Germinal center (tissue), 1 donor: Measurements from ENCODE around the gene SURF2.

Experiments
- DNase-seq: peaks from one replicate; pipeline ENCODE4 v3.0.0; 2012; ENCODE audit warnings: mixed read lengths, low spot score

SURF2 gene

DNA sequence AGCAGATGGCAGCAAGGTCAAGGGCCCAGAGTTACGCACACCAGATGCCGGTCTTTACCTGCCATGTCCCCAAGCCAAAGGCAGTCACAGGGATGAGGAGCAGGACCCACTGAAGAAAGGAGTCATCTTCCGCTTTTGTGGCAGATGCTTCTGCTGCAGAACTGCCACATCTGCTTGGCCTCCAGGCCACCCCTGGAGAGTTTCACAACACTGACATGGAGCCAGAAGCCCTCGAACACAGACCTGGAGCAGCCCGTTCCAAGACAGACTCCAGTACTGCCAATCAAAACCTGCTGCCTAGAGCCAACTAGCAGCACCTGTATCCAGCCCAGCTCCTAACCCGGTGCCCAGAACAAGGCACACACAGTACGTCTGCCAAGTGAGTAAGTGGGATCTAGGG is 1.6 kb upstream of the SURF2 start:
- DNase-seq = no peak

DNA sequence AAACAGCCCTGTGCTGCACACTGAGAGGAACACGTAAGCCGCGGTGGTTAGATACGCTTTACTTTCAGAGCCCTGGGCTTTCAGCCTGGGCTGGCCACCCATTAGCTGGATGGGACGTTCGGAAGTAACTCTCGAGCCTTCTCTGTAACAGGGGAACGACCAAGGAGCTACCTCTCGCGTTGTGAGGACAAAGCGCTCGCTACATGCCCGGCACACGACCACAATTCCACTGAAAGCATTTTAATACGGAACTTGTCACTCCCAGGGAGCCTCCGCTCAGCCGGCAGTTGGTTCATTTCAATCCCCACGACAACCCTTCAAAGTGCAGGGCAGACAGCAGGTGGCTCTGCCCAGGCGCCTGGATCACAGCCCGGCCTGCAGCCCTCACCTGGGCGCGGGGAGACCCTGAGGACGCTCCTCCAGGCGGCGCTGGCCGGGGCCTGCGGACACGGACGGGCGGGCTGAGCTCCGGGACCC is 431 bp upstream of the SURF2 start:
- DNase-seq = peak; percentile 32

DNA sequence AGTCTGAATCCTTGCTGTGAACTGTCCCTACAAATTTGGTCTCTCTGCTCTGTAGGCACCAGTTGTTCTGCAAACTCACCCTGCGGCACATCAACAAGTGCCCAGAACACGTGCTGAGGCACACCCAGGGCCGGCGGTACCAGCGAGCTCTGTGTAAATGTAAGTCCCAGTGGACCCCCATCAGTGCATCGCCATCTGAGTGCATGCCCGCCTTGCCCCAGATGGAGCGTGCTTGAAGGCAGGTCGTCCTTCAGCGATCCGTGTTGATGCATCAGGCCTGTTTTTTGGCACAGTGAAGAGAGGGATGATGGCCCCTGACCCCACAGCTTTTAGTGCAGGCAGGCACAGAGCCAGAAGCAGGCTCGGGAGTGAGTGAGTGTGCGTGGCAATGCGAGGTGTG is 1.3 kb downstream of the SURF2 start:
- no peak for DNase-seq

- DNase-seq = no peak
Measured at GRCh38 chr9:133359399-133360175, 3.2 kb downstream of the SURF2 start.

DNA sequence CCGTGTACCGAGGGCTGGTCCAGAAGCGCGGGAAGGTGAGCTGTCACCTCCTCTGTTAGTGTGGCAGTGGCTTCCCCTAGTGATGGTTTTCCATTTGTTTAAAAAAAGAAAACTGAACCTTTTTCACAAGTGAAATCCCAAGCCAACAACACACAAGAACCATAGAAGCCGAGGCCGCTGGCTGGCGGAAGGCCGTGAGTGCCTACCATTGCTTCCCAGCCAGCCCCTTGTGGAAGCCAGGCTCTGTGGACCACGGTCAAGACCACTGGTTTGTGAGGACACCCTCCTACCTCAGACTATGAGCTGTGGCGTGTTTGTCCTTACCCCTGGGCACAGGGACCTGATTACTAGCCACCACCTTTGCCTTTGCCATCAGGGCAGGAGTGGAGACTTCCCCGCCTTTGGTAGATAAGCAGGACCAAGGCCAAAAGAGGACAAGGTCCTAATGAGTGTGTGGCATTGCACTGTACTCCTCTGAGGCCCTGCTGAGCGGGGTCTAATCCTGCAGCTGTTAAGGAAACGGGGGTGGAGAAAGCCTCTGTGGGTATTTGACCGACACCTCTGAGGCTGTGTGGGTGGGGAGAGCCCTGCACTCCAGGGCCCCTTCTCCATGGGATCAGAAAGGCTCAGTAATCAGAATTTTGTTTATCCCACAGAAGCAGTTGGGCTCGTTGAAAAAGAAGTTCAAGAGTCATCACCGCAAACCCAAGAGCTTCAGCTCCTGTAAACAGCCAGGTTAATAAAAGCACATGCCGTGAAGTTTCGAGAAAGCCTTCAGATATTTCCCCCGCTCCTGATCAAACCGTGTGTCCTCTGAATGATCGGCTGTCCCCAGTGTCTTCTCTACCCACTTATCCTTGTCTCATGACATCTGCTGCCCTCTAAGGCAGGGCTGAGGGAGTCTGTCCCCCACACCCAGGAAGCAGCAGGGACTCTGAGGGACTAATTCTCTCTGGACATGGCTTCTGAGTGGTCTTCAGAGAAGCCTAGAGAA is 4.3 kb downstream of the SURF2 start:
- no peak for DNase-seq

GRCh38 chr9:133361507-133362092 is 5.2 kb downstream of the SURF2 start:
- DNase-seq = no peak

DNA sequence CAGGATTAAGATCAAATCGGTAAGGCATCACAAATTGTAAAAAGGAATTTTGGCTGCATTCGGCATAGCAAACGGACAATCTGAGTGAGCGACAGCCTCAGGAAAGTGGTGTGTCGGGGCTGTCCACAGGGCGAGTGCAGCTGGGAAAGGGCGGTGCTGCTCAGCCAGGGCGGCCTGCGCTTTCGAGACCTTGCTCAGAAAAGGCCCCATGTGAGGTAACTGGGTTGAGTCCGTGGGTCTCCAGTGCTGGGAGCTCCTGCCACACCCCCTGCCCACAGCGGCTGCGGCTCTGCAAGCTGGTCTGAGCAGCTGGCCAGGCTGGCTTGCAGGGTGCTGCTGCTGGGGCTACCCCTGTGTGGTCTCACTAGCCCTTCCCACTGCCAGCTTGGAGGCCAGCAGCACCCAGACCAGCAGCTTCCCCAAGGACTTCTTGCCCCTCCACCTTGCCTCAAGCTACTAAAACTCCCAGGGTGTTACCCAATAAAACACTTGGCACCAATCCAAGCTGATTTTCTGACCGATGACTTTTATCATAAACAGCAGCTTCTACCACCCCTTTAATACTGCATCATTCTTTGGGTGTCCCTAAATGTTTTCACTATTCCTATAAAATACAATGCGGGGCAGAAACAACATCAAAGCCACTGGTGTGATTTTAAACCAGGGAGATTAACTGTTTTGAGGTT is 6.2 kb downstream of the SURF2 start:
- DNase-seq = no peak

DNA sequence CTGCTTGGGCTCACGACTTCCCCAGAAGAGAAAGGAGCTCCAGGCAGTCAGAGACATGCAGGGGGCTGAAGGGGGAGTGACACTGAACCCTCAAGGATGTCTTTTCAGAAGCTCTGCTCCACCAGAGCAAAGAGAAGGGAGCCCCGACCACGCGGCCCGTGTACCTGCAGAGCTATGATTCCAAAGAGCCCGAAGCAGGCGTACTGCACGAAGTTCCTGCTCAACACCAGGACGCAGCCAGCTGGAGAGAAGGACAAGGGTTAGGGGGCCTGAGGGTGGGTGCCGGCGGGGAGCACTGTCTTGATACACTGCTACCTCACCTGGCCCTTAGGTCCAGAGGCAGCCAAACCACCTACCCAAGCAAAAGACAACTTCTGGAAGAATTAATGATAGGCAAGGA is 10.1 kb downstream of the SURF2 start:
- no peak for DNase-seq

DNA sequence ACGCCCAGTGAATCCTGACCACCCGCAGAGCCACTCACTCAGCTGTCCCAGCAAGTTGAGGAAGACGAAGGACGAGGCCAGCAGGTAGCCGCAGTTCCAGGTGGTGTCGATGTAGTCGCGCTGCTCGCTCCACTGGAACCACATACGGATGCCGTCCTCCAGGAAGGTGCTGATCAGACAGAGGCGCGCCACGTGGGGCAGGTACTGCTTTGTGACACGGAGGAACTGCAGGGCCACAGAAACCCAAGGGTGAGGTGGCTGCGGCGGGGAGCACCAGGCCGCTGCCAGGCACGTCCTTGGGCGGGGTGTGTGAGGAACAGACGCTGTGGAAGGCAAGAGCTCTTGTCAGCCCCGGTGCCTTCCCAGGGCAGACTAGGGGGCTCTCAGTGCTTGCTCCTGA is 10.9 kb downstream of the SURF2 start:
- no peak for DNase-seq

DNA sequence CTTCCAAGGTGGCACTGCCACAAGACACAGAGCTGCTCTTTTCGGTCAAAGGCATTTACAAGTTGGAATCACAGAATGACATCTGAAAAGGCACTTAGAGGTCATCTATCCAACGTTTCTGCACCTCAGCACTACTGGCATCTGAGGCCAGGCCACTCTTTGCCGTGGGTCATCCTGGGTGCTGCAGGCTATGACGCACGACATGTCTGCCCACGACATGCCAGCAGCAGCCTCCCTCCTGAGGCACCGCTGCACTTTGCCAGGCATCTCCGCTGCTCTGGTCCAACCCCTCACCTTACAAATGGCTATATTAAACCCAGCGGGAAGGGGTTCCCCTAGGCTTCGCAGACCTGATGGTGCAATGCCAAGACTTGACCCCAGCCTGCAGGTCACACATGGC is 11.4 kb downstream of the SURF2 start:
- DNase-seq = no peak

DNA sequence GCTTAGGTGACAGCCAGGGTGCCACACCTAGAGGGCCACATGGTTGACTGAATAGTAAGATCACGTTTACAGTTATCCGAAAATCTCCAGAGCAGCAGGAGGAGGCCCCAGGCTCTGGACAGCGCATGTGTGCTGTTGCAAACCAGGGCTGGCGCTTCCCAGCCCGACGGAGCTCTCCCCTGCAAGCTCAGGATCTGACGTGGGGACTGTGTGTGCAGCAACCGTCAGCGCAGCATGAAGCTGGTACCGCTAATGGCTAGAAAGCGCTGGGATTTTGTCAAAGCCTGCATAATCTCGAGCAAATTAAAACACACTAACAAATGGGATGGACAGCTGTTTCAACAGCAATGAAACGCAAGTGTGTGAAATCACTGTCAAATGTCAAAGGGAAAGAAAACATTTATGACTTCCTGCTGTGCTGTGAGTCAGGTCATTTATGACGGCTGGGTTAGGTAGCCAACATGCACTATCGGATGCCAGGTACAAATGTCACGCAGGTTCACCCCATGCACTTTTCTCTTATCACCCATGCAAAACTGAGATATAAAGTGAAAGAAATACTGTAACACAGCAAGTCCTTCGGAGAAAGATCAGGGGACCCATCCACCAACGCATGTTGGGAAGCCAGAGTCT is 12.0 kb downstream of the SURF2 start:
- DNase-seq = no peak

- no peak for DNase-seq
Measured at GRCh38 chr9:133369422-133369821, 13.1 kb downstream of the SURF2 start.

- DNase-seq = no peak
Measured at GRCh38 chr9:133369933-133370332, 13.6 kb downstream of the SURF2 start.

GRCh38 chr9:133370685-133371084 is 14.3 kb downstream of the SURF2 start:
- DNase-seq = no peak

DNA sequence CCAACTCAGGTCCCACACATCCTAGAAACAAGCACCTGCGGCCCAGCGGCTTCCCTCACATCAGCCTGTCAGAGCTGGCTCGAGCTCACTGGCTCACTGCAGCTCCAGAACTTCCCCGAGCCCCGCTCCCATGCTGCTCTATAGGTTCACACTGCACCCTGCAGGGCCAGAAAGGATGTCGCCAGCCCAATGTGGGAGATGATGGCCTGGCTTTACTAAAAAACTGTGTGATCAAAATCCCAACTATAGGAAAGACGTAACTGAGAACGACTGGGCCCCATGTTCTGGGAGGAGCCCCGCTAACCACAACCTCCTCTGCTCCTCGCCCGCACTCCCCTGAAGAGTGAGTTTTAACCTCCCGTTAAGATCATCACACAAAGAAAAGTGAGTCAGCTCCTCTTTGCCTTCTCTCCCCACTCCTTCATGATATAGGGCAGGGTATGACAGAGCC is 14.9 kb downstream of the SURF2 start:
- DNase-seq = no peak

DNA sequence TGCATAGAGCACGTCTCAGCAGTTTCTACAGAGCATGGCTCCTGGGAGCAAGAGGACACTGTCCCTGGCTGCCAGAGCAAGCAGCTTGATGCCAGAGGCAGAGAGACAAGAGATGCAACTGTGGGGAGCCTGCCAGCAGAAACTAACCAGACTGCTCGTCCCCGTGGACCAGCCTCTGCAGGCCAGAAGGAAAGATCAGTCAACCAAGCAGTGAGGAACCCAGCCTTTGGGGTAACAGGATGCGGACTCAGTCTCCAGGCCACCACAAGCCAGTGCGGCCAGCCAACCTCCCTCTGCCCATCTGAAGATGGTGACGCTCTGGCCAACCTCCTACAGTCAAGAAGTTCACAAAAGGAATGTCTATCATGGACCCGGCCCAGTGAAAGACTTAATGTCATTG is 15.8 kb downstream of the SURF2 start:
- DNase-seq = no peak

DNA sequence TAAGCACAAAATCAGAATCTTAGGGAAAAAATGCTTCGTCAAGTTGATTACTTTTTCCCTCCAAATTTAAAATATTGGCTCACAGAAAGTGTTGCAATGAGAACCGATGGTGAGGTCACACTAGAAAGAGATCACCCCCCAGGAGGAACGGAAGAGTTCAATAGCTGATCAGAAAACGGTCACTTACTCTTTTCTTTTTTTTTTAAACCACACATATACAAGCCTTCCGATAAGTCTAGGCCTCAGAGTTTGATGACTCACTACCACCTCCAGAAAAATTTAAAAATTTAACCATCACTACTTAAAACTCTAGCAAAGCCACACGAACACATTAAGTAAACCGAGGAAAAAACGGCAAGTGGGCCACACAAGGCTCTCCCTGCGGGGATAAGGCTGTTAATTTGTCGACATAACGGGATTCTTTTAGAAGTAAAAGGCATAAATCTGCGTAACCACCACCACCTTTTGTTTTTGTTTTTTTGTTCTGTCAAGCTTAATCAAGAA is 18.3 kb downstream of the SURF2 start:
- no peak for DNase-seq

GRCh38 chr9:133375116-133375723 is 18.9 kb downstream of the SURF2 start:
- DNase-seq = no peak

- peak; percentile 99 for DNase-seq
Measured at GRCh38 chr9:133375724-133376654, 19.6 kb downstream of the SURF2 start, which contains the start of the genes STKLD1 and SURF4. STKLD1 (plus strand) TSS chr9:133376366; CDS start chr9:133376474, 108 bp downstream. SURF4 (minus strand) TSS chr9:133376060; CDS start chr9:133375969, 91 bp downstream.
